Limb (tissue), 2 donors: Measurements from ENCODE around the gene ELF4.

Experiments
- DNase-seq, 2 donors: peaks; one replicate each; pipeline ENCODE4 v3.0.0-alpha.2; 2016; ENCODE audit errors: extremely low spot score in 2 of 2

The ELF4 gene

GRCh38 chrX:130085551-130086446, 24.5 kb downstream of the ELF4 start:
- DNase-seq: no peak

GRCh38 chrX:130084631-130085237, 25.6 kb downstream of the ELF4 start:
- DNase-seq: no peak

- no peak for DNase-seq
These were observed 26.5 kb downstream of the ELF4 start for GRCh38 chrX:130083656-130084382.

GRCh38 chrX:130083107-130083490, 27.2 kb downstream of the ELF4 start:
- no peak for DNase-seq

- DNase-seq: no peak
These were observed 27.8 kb downstream of the ELF4 start for GRCh38 chrX:130082244-130083106.

- DNase-seq: no peak
These were observed 28.8 kb downstream of the ELF4 start for GRCh38 chrX:130081421-130082045.

GRCh38 chrX:130080791-130081367, 29.4 kb downstream of the ELF4 start:
- DNase-seq: no peak

- DNase-seq: peak; percentile 44 to 63
These were observed 30.4 kb downstream of the ELF4 start for GRCh38 chrX:130079824-130080406.

- no peak for DNase-seq
These were observed 34.5 kb downstream of the ELF4 start for GRCh38 chrX:130075777-130076176.

GRCh38 chrX:130072345-130072740, 38.0 kb downstream of the ELF4 start:
- no peak for DNase-seq

- DNase-seq: no peak
These were observed 38.5 kb downstream of the ELF4 start for GRCh38 chrX:130071611-130072344.

- DNase-seq: no peak
These were observed 43.2 kb downstream of the ELF4 start for GRCh38 chrX:130066975-130067615.

- peak; percentile 67 to 89 for DNase-seq
These were observed 49.9 kb downstream of the ELF4 start for GRCh38 chrX:130060122-130061069.

GRCh38 chrX:130058652-130059051, 51.6 kb downstream of the ELF4 start:
- DNase-seq: no peak

GRCh38 chrX:130057209-130057608, 53.1 kb downstream of the ELF4 start:
- no peak for DNase-seq

- DNase-seq: no peak
These were observed 54.4 kb downstream of the ELF4 start for GRCh38 chrX:130055899-130056298.

GRCh38 chrX:130055103-130055502, 55.2 kb downstream of the ELF4 start:
- peak; percentile 40 to 44 for DNase-seq

- DNase-seq: no peak
These were observed 57.1 kb downstream of the ELF4 start for GRCh38 chrX:130053236-130053635.
